ENCODE results near the gene PLA2R1.
A peak's percentile ranks its signal among the peaks of the same experiment; 100 is the strongest.

The PLA2R1 gene

DNA sequence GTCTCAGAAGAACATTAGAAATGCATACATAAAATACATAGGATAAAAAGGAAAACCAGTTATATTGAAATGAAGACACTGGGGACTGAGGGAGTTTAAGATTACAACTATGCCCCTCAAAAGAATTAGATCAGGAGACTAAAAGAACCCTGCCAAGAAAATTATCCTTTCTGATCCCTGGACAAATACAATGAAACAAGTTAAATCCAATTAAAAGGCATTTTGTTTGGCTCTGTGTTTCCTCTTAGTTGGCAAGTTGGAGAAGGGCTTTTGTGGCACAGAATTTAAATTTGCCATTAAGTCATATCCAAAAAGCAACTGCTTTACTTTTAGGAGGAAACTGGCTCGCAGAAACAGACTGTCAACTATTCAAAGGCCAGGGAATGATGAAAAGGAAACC lies 165.3 kb downstream of the PLA2R1 start:
- POLR2A ChIA-PET (ENCODE audit: low non-redundant PET) = no interaction called here
- TF ChIP-seq, protein P1, sequence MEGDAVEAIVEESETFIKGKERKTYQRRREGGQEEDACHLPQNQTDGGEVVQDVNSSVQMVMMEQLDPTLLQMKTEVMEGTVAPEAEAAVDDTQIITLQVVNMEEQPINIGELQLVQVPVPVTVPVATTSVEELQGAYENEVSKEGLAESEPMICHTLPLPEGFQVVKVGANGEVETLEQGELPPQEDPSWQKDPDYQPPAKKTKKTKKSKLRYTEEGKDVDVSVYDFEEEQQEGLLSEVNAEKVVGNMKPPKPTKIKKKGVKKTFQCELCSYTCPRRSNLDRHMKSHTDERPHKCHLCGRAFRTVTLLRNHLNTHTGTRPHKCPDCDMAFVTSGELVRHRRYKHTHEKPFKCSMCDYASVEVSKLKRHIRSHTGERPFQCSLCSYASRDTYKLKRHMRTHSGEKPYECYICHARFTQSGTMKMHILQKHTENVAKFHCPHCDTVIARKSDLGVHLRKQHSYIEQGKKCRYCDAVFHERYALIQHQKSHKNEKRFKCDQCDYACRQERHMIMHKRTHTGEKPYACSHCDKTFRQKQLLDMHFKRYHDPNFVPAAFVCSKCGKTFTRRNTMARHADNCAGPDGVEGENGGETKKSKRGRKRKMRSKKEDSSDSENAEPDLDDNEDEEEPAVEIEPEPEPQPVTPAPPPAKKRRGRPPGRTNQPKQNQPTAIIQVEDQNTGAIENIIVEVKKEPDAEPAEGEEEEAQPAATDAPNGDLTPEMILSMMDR (conservative IDR thresholded peaks at IDR 0.05; ENCODE audit: low read depth) = no peak
- CTCF ChIA-PET = no interaction called here
- H3K27ac ChIP-seq = no peak overlapping the region
- DNase-seq (ENCODE audit: low spot score) = no peak

DNA sequence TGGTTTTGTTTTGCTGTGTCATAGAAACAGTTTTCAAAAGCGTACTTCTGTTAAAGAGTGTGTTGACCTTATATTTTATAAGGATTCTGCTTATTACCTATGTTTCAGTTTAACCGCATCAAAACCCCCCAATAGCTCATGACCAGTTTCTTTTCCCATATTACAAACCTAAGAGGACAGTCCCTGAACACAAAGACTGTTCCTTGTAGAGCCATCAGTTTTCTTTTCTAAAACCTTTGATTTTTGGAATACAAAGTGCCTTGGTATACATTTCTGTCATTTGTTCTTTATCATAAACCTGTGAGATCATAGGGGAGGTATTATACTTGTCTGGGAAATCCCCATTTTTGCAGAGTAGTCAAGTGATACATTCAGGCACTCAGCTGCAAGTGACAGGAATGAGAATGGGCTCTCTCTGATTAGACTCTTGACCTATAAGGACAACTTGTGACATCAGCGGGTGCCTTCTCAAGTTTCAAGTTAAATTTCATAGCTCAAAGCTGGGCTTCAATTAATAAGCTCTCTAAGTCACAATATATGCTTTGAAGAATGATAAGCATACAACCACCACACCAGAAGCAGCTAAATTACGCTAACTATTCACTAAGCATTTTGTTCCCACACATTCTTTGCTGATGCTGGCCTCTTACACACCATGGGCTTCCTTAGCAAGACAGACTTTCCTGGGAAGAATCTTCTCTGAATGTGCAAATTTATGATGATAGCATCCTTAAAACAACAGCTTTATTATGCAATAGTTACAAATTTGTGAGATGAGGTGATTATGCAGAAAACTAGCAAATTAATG lies 167.0 kb downstream of the PLA2R1 start:
- H3K27ac ChIP-seq = no peak overlapping the region
- TF ChIP-seq, protein P1 (conservative IDR thresholded peaks at IDR 0.05; ENCODE audit: low read depth) = no peak
- ChIA-PET POLR2A (ENCODE audit: low non-redundant PET) (interaction anchor here (0.6 kb wide), 1 partner anchor 280 kb away, joined by 3 read pairs; no protein-coding TSS in a partner anchor), CTCF (no interaction called here)
- no peak for DNase-seq (ENCODE audit: low spot score)

DNA sequence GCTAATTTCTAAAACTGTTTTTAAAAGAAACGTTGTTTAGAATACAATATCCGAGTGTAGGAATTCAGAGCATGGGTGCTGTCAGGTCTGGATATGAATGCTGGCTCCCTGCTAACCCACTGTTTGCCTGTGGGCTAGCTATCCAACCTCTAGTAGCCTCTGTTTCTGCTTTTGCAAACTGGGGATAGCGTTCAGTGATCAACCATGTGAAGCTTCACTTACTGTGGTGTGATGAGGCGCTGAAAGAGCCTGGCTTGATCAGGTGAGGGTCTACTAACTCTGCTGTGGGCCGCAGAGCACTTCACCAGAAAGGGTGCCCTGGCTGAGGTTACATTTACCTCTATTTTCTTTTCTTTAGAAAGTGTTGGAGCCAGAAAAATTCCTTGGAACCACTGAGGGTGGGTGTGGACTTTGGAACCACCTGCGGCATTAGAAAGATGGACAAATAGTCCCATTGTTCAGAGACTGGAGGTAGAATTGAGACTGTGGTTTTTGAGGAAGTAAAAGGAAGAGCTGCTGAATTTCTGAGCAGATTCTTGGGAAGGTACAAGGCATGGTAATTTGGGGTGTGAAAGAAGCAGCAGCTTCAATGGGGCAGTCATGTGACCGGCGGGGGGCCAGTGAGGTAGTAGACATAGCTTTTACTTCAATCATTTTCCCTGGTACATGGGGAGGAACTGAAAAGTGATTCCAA lies 168.1 kb downstream of the PLA2R1 start:
- no peak for DNase-seq (ENCODE audit: low spot score)
- no peak overlapping the region for H3K27ac ChIP-seq
- ChIA-PET CTCF (no interaction called here), POLR2A (ENCODE audit: low non-redundant PET) (no interaction called here)
- TF ChIP-seq, protein P1 (conservative IDR thresholded peaks at IDR 0.05; ENCODE audit: low read depth) = no peak

DNA sequence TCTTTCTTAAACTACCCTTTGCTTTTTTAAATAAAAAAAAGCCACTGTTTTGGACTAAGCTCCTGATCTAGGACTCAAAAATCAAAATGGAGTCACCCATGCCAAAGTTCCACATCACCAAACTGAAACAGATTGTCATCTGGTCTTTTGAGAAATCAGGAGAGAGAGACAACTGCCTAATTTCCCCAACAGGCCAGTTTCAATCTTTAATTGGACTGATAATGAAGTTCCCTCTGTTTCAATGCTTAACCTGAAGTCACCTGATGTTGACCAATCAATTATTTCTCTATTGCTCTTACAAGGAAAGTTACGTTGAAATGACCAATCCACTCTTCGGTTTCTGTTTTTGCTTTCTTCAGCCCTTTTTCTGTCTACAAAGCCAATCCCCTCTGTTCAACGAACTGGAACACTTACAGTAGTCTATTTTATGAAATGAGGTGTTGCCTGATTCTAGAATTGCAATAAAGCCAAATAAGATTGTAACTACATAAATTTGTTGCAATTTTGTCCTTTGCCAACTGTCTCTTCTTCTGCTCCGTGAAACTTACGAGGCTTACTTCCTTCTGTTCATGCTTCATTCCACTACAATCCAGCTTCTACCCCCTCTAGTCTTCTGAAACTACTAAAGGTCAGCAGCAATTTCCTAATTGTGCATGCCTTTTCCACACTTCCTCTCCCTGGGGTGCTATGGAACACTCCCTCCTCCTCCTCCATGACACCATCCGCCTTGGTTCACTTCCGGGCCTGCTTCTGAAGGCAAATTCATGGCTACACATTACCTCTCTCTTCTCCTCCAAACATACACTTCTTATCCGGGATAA lies 169.2 kb downstream of the PLA2R1 start:
- POLR2A ChIA-PET (ENCODE audit: low non-redundant PET) = no interaction called here
- CTCF ChIA-PET = no interaction called here
- no peak for DNase-seq (ENCODE audit: low spot score)
- TF ChIP-seq, protein P1 (conservative IDR thresholded peaks at IDR 0.05; ENCODE audit: low read depth) = no peak
- no peak overlapping the region for H3K27ac ChIP-seq

DNA sequence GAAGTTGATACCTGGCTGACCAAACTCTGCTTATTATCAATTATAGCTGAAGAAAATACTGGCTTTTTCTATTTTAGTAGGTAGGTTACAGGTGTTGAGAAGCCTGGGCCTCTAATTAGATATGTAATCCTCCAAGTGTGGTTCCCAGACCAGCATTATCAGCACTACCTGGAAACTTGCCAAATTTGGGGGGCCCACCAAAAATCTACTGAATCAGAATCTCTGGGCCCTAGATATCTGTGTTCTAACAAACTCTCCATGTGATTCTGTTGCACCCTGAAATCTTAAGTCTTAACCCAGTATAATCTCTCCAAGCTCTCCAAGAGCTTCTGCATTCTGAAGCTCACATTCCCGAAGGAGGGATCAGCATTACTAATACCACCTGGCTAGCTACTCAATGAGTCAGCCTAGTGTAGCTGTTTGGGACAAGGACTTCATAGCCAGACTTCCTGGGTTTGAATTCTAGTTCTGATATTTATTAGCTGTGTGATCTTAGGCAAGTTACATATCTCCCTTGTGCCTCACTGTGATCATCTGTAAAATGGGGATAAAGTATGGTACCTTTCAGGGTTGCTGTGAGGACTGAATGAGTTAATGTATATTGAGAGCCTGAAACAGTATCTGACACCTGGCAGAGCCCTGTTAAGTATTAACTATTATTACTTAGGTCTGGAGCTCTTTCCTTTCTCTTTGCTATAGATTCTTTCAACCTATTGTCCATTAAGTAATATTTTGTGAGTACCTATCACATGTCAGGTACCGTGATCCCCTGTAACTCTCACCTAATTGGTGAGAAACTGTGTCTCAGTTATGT lies 170.3 kb downstream of the PLA2R1 start:
- ChIA-PET CTCF (no interaction called here), POLR2A (ENCODE audit: low non-redundant PET) (no interaction called here)
- peak; percentile 49 for DNase-seq (ENCODE audit: low spot score)
- TF ChIP-seq, protein P1 (conservative IDR thresholded peaks at IDR 0.05; ENCODE audit: low read depth) = no peak
- no peak overlapping the region for H3K27ac ChIP-seq

DNA sequence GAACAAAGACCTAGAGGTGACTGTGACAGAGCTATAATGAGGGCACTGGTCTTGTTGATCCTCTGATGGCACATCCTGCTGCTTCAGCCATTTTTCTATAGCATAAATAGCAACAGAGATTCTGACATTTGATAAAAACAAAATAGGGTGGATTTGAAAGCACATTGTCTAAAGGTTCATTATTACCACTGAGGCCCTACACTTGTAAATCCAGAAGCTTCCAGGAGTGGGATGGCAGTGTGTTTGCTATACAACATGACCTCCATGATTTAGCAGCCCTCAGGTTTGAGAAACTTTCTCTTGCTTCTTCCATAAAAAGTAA lies 171.2 kb downstream of the PLA2R1 start:
- TF ChIP-seq, protein P1 (conservative IDR thresholded peaks at IDR 0.05; ENCODE audit: low read depth) = no peak
- DNase-seq (ENCODE audit: low spot score) = no peak
- H3K27ac ChIP-seq = no peak overlapping the region
- POLR2A ChIA-PET (ENCODE audit: low non-redundant PET) = no interaction called here
- CTCF ChIA-PET = no interaction called here

Measured in RWPE1 (cell line).